CD14-positive monocyte (primary cell): ENCODE measurements around the gene FARP2. TPM values are rescaled to one million over a fixed set of nuclear protein-coding genes. Genes with fewer than 3 reads are reported as not detected.

Experiments used
- DNase-seq, 3 donors: peaks; one replicate each; pipeline ENCODE4 v3.0.0-alpha.2; 2011 to 2022
- H2AFZ ChIP-seq: 2 replicates; pipeline ENCODE4 v1.6.0; 2012; ENCODE audit warnings: mild to moderate bottlenecking, low read depth, low read length, inconsistent platforms; ENCODE audit not compliant: insufficient read depth, poor library complexity, severe bottlenecking
- H3K27ac ChIP-seq, 2 donors: 1 replicate in 1 of 2; 2 replicates in 1 of 2; pipeline ENCODE4 v1.5.1; 2012 to 2013; ENCODE audit warnings: low read length in 2 of 2, control low read depth in 1 of 2, inconsistent platforms in 1 of 2, low read depth in 1 of 2, mild to moderate bottlenecking in 1 of 2
- H3K27me3 ChIP-seq, 2 donors: one replicate each; pipeline versions ENCODE4 v1.6.0 to v1.6.1; 2011 to 2013; ENCODE audit warnings: low read length in 2 of 2; ENCODE audit not compliant: control insufficient read depth in 2 of 2, insufficient read depth in 2 of 2
- H3K36me3 ChIP-seq, 2 donors: replicated peaks in 1 of 2; 1 replicate in 1 of 2; 2 replicates in 1 of 2; pipeline versions ENCODE4 v1.5.1 to v1.6.1; 2012 to 2013; ENCODE audit warnings: low read length in 2 of 2, control low read depth in 1 of 2, inconsistent platforms in 1 of 2, mild to moderate bottlenecking in 1 of 2; ENCODE audit not compliant: insufficient read depth in 2 of 2, control insufficient read depth in 1 of 2
- H3K4me1 ChIP-seq, 2 donors: 1 replicate in 1 of 2; 2 replicates in 1 of 2; pipeline versions ENCODE4 v1.5.1 to v1.6.1; 2012 to 2013; ENCODE audit warnings: low read length in 2 of 2, control low read depth in 1 of 2, inconsistent platforms in 1 of 2, mild to moderate bottlenecking in 1 of 2, moderate library complexity in 1 of 2; ENCODE audit not compliant: insufficient read depth in 2 of 2, control insufficient read depth in 1 of 2
- H3K4me2 ChIP-seq: replicated peaks from 2 replicates; pipeline ENCODE3; 2012; ENCODE audit warnings: low read length, moderate library complexity, mild to moderate bottlenecking; ENCODE audit not compliant: poor library complexity, severe bottlenecking; ENCODE audit errors: extremely low read depth
- H3K4me3 ChIP-seq, 3 experiments: fragments of 200-600 bp in 1 of 3; sonication (generic) in 1 of 3; replicated peaks in 1 of 3; 1 replicate in 2 of 3; 2 replicates in 1 of 3; pipeline ENCODE4 v1.5.1; 2011 to 2013; ENCODE audit warnings: low read length in 3 of 3, mild to moderate bottlenecking in 3 of 3, control low read depth in 2 of 3, low read depth in 2 of 3, inconsistent platforms in 1 of 3, moderate library complexity in 1 of 3
- H3K79me2 ChIP-seq: 2 replicates; pipeline ENCODE4 v1.6.0; 2012; ENCODE audit warnings: mild to moderate bottlenecking, control low read depth, inconsistent platforms, low read length, moderate library complexity; ENCODE audit not compliant: insufficient read depth
- H3K9ac ChIP-seq: 2 replicates; pipeline ENCODE4 v1.6.0; 2017; ENCODE audit warnings: low read length, mild to moderate bottlenecking; ENCODE audit not compliant: insufficient read depth, poor library complexity, severe bottlenecking
- H3K9me3 ChIP-seq, 2 donors: replicated peaks in 1 of 2; 1 replicate in 1 of 2; 2 replicates in 1 of 2; pipeline versions ENCODE4 v1.5.1 to v1.6.1; 2012 to 2013; ENCODE audit warnings: low read length in 2 of 2, control low read depth in 1 of 2; ENCODE audit not compliant: control insufficient read depth in 1 of 2, insufficient read depth in 1 of 2
- H4K20me1 ChIP-seq: 2 replicates; pipeline ENCODE4 v1.6.0; 2012; ENCODE audit warnings: mild to moderate bottlenecking, low read length, control low read depth, moderate library complexity; ENCODE audit not compliant: insufficient read depth
- H3K27ac Mint-ChIP-seq, 7 donors: one replicate each; pipeline ENCODE4 v1.8.0; 2020; ENCODE audit warnings: mild to moderate bottlenecking in 7 of 7, mixed read lengths in 7 of 7, moderate library complexity in 6 of 7, inconsistent platforms in 2 of 7
- H3K27me3 Mint-ChIP-seq, 3 donors: one replicate each; pipeline ENCODE4 v1.8.0; 2021 to 2022; ENCODE audit warnings: low read depth in 3 of 3, mild to moderate bottlenecking in 3 of 3, mixed read lengths in 3 of 3, moderate library complexity in 3 of 3, inconsistent platforms in 1 of 3
- H3K36me3 Mint-ChIP-seq, 2 donors: one replicate each; pipeline ENCODE4 v1.8.0; 2020; ENCODE audit warnings: mixed read lengths in 2 of 2, inconsistent platforms in 1 of 2, mild to moderate bottlenecking in 1 of 2
- H3K4me1 Mint-ChIP-seq: one replicate; pipeline ENCODE4 v1.8.0; 2020; ENCODE audit warnings: mild to moderate bottlenecking, mixed read lengths
- H3K4me3 Mint-ChIP-seq, 2 donors: one replicate each; pipeline ENCODE4 v1.8.0; 2020; ENCODE audit warnings: mild to moderate bottlenecking in 2 of 2, mixed read lengths in 2 of 2, moderate library complexity in 1 of 2
- H3K9me3 Mint-ChIP-seq, 7 donors: one replicate each; pipeline ENCODE4 v1.8.0; 2020 to 2022; ENCODE audit warnings: mixed read lengths in 7 of 7, mild to moderate bottlenecking in 6 of 7, moderate library complexity in 6 of 7, inconsistent platforms in 2 of 7
- CTCF ChIP-seq: fragments of 200-600 bp; IDR thresholded peaks from one replicate; pipeline ENCODE4 v1.8.0; 2022; ENCODE audit warnings: antibody characterized with exemption, mild to moderate bottlenecking
- WGBS: methylation state at CpG from one replicate; pipeline ENCODE4 v1.1.5; 2013; ENCODE audit warnings: missing lambda C conversion rate; ENCODE audit not compliant: insufficient coverage; 5-methylcytosine and 5-hydroxymethylcytosine counted together
- intact Hi-C, 2 donors: fragments of 100-400 bp; cut with micrococcal nuclease; formaldehyde crosslinking; loops; one replicate each; pipeline versions ENCODE4 v1.15.0 to v1.15.1; 2023
- polyA plus RNA-seq, 3 donors: library from polyadenylated mRNA; depleted of rRNA in 1 of 3; unstranded in 2 of 3; stranded (reverse) in 1 of 3; fragments of 300-500 nt in 2 of 3; fragments of >200 nt in 1 of 3; fragmentation: Illumina TruSeq in 2 of 3; gene quantifications; 1 replicate in 2 of 3; 2 replicates in 1 of 3; pipeline ENCODE4 v1.2.3, GENCODE V29; 2012 to 2021

The FARP2 gene
- polyA plus RNA-seq, 3 donors = 6.7 to 8.5 (median 7.3) TPM

- peaks cover 19% of the 10 kb centered on the region for H3K79me2 ChIP-seq
- under 1% methylated on average over 110 of the region's 122 CpGs for WGBS
Observed at GRCh38 chr2:241508240-241509154, 152.4 kb downstream of the FARP2 start, which contains the start of gene STK25. STK25 (minus strand) TSS chr2:241508584; CDS start chr2:241508035, 549 bp downstream.

More at GRCh38 chr2:241508240-241509154, 152.4 kb downstream of the FARP2 start, which contains the start of gene STK25:
- Histone ChIP-seq H2AFZ (peak within 1 kb of the TSS; percentile 96), H3K9me3 (no peaks in the 10 kb centered on the region), H3K9ac (peak within 1 kb of the TSS; percentile 66), H3K4me2 (peak within 1 kb of the TSS; percentile 94), H3K4me3 (peak within 1 kb of the TSS; percentile 51 to 87 (median 81)), H3K36me3 (no peaks in the 10 kb centered on the region), H4K20me1 (peaks cover 41% of the 10 kb centered on the region), H3K27me3 (peaks cover 0 to 20% of the 10 kb centered on the region in 2 donors), H3K4me1 (peaks cover 17 to 19% of the 10 kb centered on the region in 2 donors), H3K27ac (peak within 1 kb of the TSS in 1 of 2 donors; percentile 65)
- Mint-ChIP-seq H3K36me3 (peaks cover 3 to 20% of the 10 kb centered on the region in 2 donors), H3K4me3 (peak within 1 kb of the TSS; percentile 81 to 89), H3K9me3 (peaks cover 0 to 4% (median 0%) of the 10 kb centered on the region in 7 donors), H3K4me1 (peaks cover 23% of the 10 kb centered on the region), H3K27ac (peak within 1 kb of the TSS in 3 of 7 donors; percentile 40 to 86 (median 41)), H3K27me3 (peaks cover 26 to 35% (median 27%) of the 10 kb centered on the region in 3 donors)
- DNase-seq = peak; percentile 89 to 94 (median 94)
- TF ChIP-seq CTCF = peak; percentile 48
- intact Hi-C loops = loop anchor here (2.0 to 5.0 kb wide), 5 partner anchors 109 to 358 kb away; partner anchors contain the start of genes ATG4B (in 1 of the 2), DTYMK (in 1 of the 2), FARP2 (in 1 of the 2) and PPP1R7 (in 1 of the 2)
